HG03575 (cell line): ENCODE measurements around the gene SLCO2A1.

Experiments
- ATAC-seq: cut with Tn5 transposase; IDR thresholded peaks from one replicate; pipeline ENCODE4 v1.9.1; 2021; ENCODE audit not compliant: unreplicated experiment, insufficient number of reproducible peaks, low FRiP score; ENCODE audit errors: extremely low read depth

Gene SLCO2A1

DNA sequence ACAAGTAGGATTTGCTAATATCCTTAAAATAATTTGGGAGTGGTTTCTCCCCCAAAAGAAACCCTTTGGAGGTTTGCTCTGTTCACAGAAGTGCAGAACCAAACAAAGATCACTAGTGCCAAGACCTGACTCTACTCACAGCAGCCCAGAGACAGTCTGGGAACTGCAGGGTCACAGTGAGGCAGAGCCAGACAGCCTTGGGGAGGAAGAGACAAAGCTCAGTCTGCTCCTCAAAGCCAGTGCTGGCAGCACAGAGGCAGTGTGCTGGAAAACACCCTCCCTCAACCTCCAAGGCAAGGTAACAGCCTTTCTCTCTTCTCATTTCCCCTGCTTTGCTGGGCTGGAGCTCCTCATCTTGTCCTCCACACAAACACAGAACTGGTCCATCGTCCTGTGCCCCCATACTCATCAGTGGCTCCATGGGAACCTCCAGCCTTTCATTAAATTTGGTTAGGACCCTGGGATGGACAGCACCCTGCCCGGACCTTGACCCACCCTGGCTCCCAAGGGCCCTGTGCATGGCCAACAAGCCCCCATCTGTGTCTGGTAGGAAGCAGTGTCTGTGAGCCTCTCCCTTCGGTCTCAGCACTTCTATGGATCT, 146.6 kb downstream of the SLCO2A1 start:
- ATAC-seq, result no peak

DNA sequence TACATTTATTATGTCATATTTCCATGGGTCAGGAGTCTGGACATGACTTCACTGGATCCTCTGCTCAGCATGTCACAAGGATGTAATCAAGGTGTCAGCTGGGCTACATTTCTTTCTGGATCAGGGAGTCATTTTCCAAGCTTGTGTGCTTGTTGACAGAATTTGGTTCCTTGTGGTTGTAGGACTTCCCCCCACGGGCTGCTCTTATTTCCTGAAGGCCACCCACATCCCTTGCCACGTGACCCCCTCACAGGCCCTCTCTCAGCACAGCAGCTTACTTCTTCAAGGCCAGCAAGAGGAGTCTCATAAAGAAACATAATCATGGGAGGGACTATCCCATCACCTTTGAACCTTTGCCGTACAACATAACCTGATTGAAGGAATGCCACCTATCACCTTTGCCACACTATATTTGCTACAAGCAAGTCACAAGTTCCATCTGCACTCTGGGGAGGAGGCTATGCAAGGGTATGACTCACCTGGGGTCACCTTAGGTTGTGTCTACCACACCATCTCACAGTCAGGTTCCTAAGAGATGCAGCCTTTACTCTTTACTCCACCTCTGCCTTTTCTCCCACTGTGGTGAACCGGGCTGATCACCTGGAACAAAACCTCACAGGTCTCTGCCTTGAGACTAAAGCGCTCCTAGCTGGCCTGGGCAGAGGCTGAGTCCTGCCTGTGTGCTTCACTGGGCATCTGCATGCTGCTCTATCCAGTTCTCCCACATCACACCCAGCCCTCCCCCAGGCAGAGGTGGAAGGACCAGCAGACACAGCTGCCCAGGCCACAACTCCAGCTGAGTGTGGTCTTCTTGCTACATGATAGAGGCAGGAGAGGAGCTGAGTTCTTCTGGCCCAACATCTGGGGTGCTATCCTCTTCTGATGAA, 147.5 kb downstream of the SLCO2A1 start:
- ATAC-seq, result no peak

- ATAC-seq, result no peak
Measured at GRCh38 chr3:133881492-133881891, 148.2 kb downstream of the SLCO2A1 start.

GRCh38 chr3:133880886-133881455, 148.8 kb downstream of the SLCO2A1 start:
- no peak for ATAC-seq

DNA sequence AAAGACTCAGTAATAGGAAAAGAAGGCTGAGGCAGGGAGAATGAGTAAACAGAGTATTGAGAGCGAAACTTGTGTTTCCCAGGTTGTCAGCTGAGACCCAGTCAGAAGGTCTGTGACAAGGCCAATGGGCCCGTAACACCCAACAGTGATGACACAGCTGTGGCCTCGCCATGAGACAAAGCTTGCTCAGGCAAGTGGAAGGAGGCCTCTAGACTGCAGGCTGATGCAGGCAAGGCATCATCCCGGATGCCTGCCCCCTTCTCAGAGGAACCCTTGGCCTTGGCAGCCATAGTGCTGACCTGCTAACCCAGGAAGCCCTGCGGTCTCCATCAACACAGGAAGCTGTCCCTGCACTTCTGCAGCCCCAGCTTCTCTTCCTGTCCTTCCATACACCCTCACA, 149.4 kb downstream of the SLCO2A1 start:
- no peak for ATAC-seq

- ATAC-seq, result no peak
Measured at GRCh38 chr3:133878518-133878917, 151.2 kb downstream of the SLCO2A1 start.
